SK-N-SH (cell line): Measurements from ENCODE around the gene RNF223. TPM values are rescaled to one million over a fixed set of nuclear protein-coding genes. Genes with fewer than 3 reads are reported as not detected.
A peak's percentile ranks its signal among the peaks of the same experiment; 100 is the strongest.
"Not testable (repeated sequence)": the region's sequence is repeated elsewhere in the genome, so short reads cannot be mapped to it uniquely, and the experiment has no call there.

Experiments used
- CTCF ChIA-PET: fragments of 300-600, 350-600 bp; formaldehyde crosslinking; extraction: SDS; loops from one replicate; lab custom pipeline; 2021; lab: Yijun Ruan, JAX
- POLR2A ChIA-PET: fragments of 350-600 bp; sonication (Branson Sonifier 250); formaldehyde crosslinking; extraction: SDS; loops from one replicate; lab custom pipeline; 2020; ENCODE audit warnings: antibody characterized with exemption, inconsistent platforms; lab: Yijun Ruan, JAX
- DNase-seq: peaks from one replicate; pipeline ENCODE4 v3.0.0; 2012
- H2AFZ ChIP-seq: fragments of 200-600 bp; sonication (generic); 2 replicates; pipeline ENCODE4 v1.8.1; 2016; ENCODE audit warnings: antibody characterized with exemption, mild to moderate bottlenecking, low read depth
- H3F3A ChIP-seq: fragments of 200-600 bp; sonication (generic); replicated peaks from 2 replicates; pipeline ENCODE3; 2016; ENCODE audit warnings: antibody characterized with exemption, mild to moderate bottlenecking; ENCODE audit not compliant: insufficient read depth
- H3K27ac ChIP-seq, 2 experiments: fragments of 200-500 bp in 1 of 2; fragments of 200-600 bp in 1 of 2; sonication (Bioruptor generic) in 1 of 2; sonication (generic), shearing (Covaris generic) in 1 of 2; 2 replicates each; pipeline versions ENCODE4 v1.5.1 to v1.6.1; 2014 to 2016; ENCODE audit warnings: low read depth in 2 of 2, inconsistent platforms in 1 of 2, low read length in 1 of 2, mild to moderate bottlenecking in 1 of 2, mixed read lengths in 1 of 2
- H3K27me3 ChIP-seq: fragments of 200-600 bp; sonication (generic), shearing (Covaris generic); 2 replicates; pipeline ENCODE4 v1.6.1; 2016; ENCODE audit warnings: mixed run types; ENCODE audit not compliant: insufficient read depth
- H3K36me3 ChIP-seq, 2 experiments: fragments of 200-500 bp in 1 of 2; fragments of 200-600 bp in 1 of 2; sonication (Bioruptor generic) in 1 of 2; sonication (generic) in 1 of 2; replicated peaks in 1 of 2; 2 replicates each; pipeline versions ENCODE3 to v1.5.1; 2014 to 2016; ENCODE audit warnings: low read length in 1 of 2, mild to moderate bottlenecking in 1 of 2; ENCODE audit not compliant: insufficient read depth in 2 of 2, control insufficient read depth in 1 of 2
- H3K4me1 ChIP-seq, 2 experiments: fragments of 200-500 bp in 1 of 2; fragments of 200-600 bp in 1 of 2; sonication (Bioruptor generic) in 1 of 2; sonication (generic), shearing (Covaris generic) in 1 of 2; 2 replicates each; pipeline versions ENCODE4 v1.5.1 to v1.6.1; 2014 to 2016; ENCODE audit warnings: low read depth in 1 of 2, low read length in 1 of 2, mixed run types in 1 of 2; ENCODE audit not compliant: insufficient read depth in 2 of 2, control insufficient read depth in 1 of 2
- H3K4me2 ChIP-seq: fragments of 200-600 bp; sonication (generic), shearing (Covaris generic); 2 replicates; pipeline ENCODE4 v1.6.1; 2017; ENCODE audit warnings: mixed run types
- H3K4me3 ChIP-seq, 2 experiments: fragments of 200-500 bp in 1 of 2; fragments of 200-600 bp in 1 of 2; sonication (Bioruptor generic) in 1 of 2; sonication (generic), shearing (Covaris generic) in 1 of 2; 2 replicates each; pipeline versions ENCODE4 v1.5.1 to v1.8.1; 2014 to 2016; ENCODE audit warnings: low read depth in 2 of 2, inconsistent platforms in 1 of 2, low read length in 1 of 2, mild to moderate bottlenecking in 1 of 2, mixed read lengths in 1 of 2, moderate library complexity in 1 of 2
- H3K79me2 ChIP-seq: fragments of 200-600 bp; sonication (generic); 2 replicates; pipeline ENCODE4 v1.8.1; 2017; ENCODE audit warnings: mild to moderate bottlenecking; ENCODE audit not compliant: insufficient read depth
- H3K9ac ChIP-seq: fragments of 200-600 bp; sonication (generic); 2 replicates; pipeline ENCODE4 v1.6.1; 2017; ENCODE audit warnings: mixed run types
- H3K9me2 ChIP-seq: fragments of 200-600 bp; sonication (generic); 2 replicates; pipeline ENCODE4 v1.6.1; 2017; ENCODE audit warnings: mixed run types
- H3K9me3 ChIP-seq: fragments of 200-600 bp; sonication (generic); 2 replicates; pipeline ENCODE4 v1.6.1; 2017; ENCODE audit warnings: mixed run types, mild to moderate bottlenecking, moderate library complexity
- H4K20me1 ChIP-seq: fragments of 200-600 bp; sonication (generic); 2 replicates; pipeline ENCODE4 v1.6.1; 2017; ENCODE audit warnings: mild to moderate bottlenecking, mixed run types; ENCODE audit not compliant: insufficient read depth
- ELF1 ChIP-seq: IDR thresholded peaks from 2 replicates; pipeline ENCODE4 v1.4.0; 2012
- EP300 ChIP-seq, 2 experiments: IDR thresholded peaks; 2 replicates each; pipeline versions ENCODE4 v1.4.0 to v1.6.1; 2012; ENCODE audit warnings: borderline replicate concordance in 1 of 2, low read depth in 1 of 2, low read length in 1 of 2
- EZH2phosphoT487 ChIP-seq: fragments of 200-600 bp; sonication (generic); IDR thresholded peaks from 2 replicates; pipeline ENCODE4 v1.6.1; 2017; ENCODE audit warnings: low read depth, mixed run types, mild to moderate bottlenecking, antibody characterized with exemption, moderate library complexity, borderline replicate concordance
- FOSL2 ChIP-seq: IDR thresholded peaks from 2 replicates; pipeline ENCODE4 v1.4.0; 2012; ENCODE audit warnings: low read depth, mild to moderate bottlenecking, moderate library complexity, borderline replicate concordance
- GABPA ChIP-seq: IDR thresholded peaks from 2 replicates; pipeline ENCODE4 v1.4.0; 2012; ENCODE audit warnings: low read depth, mild to moderate bottlenecking
- MXI1 ChIP-seq: IDR thresholded peaks from 2 replicates; pipeline ENCODE4 v1.6.1; 2012; ENCODE audit warnings: mild to moderate bottlenecking, low read depth, low read length, improper control_type of control experiment
- NFIC ChIP-seq: IDR thresholded peaks from 2 replicates; pipeline ENCODE4 v1.4.0; 2012; ENCODE audit warnings: borderline replicate concordance
- PBX3 ChIP-seq: IDR thresholded peaks from 2 replicates; pipeline ENCODE4; 2012
- RAD21 ChIP-seq: IDR thresholded peaks from 2 replicates; pipeline ENCODE4 v1.6.1; 2012; ENCODE audit warnings: mild to moderate bottlenecking, low read length
- RCOR1 ChIP-seq: fragments of 150-350 bp; IDR thresholded peaks from 2 replicates; pipeline ENCODE4 v1.6.1; 2017; ENCODE audit warnings: antibody characterized with exemption, low read length
- RXRA ChIP-seq: IDR thresholded peaks from 2 replicates; pipeline ENCODE4 v1.4.0; 2012; ENCODE audit warnings: low read depth, mild to moderate bottlenecking, borderline replicate concordance
- SIN3A ChIP-seq: IDR thresholded peaks from 2 replicates; pipeline ENCODE4 v1.6.1; 2012; ENCODE audit warnings: low read depth, mild to moderate bottlenecking, low read length, moderate library complexity, borderline replicate concordance
- SMC3 ChIP-seq: IDR thresholded peaks from 2 replicates; pipeline ENCODE4 v1.6.1; 2012; ENCODE audit warnings: low read depth, low read length, improper control_type of control experiment
- TCF12 ChIP-seq: IDR thresholded peaks from 2 replicates; pipeline ENCODE4 v1.4.0; 2012
- TEAD4 ChIP-seq: IDR thresholded peaks from 2 replicates; pipeline ENCODE4 v1.4.0; 2012; ENCODE audit warnings: mild to moderate bottlenecking, borderline replicate concordance; ENCODE audit not compliant: insufficient read depth
- YY1 ChIP-seq: IDR thresholded peaks from 2 replicates; pipeline ENCODE4 v1.4.0; 2012; ENCODE audit warnings: low read depth, mild to moderate bottlenecking
- ZBTB33 ChIP-seq: IDR thresholded peaks from 2 replicates; pipeline ENCODE4 v1.4.0; 2012; ENCODE audit warnings: low read depth, borderline replicate concordance
- WGBS: methylation state at CpG from one replicate; pipeline ENCODE4 v1.1.6; 2017; ENCODE audit warnings: low lambda C conversion rate; 5-methylcytosine and 5-hydroxymethylcytosine counted together
- polyA plus RNA-seq, 3 experiments: library from polyadenylated mRNA; depleted of rRNA; stranded (reverse); fragments of >200 nt; gene quantifications; 2 replicates each; pipeline ENCODE4 v1.2.3, GENCODE V29; 2012
- TF ChIP-seq, protein P1 (sequence below): IDR thresholded peaks from 2 replicates; pipeline ENCODE4 v1.4.0; 2012; ENCODE audit warnings: low read depth
- TF ChIP-seq, protein P2 (sequence below): IDR thresholded peaks from 2 replicates; pipeline ENCODE4 v1.4.0; 2012; ENCODE audit warnings: low read depth, borderline replicate concordance

RNF223 gene
- polyA plus RNA-seq, 1 of the 3 experiments (the other 2 are of a cell fraction): not detected

DNA sequence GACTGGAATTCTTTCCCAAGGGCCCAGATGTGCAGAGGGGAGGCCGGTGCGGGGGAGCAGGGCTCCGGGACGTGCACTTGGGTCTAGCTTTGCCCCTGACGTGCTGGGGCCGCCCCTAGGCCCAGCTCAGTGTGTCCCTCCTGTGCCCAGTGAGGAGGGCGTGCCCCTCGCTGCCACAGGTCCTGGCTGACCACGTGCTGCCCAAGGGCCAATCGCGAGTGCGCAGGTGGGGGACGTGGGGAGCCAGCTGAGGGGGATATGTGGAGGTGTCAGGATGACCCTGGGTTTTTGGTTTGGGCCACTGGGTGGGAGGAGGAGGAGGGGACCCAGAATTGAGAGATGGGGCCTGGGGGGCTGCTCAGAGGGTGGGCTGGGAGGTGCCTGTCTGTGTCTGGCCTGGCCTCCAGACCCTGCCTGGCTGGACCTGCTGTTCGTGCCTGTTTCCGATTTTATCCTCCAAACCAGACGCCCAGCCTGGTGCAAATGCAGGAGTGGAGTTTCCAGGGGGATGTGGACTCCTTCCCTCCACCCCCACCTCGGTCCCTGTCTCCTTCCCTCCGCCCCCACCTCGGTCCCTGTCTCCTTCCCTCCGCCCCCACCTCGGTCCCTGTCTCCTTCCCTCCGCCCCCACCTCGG lies 6.1 kb upstream of the RNF223 start (continued):
- TF ChIP-seq ZBTB33 (no peak), RCOR1 (peak; percentile 48; the same call in 1 of the 2 replicates), ELF1 (no peak), SIN3A (no peak), MXI1 (peak; percentile 23; the same call in 1 of the 2 replicates), RAD21 (no peak)

GRCh38 chr1:1079408-1080121 lies 5.5 kb upstream of the RNF223 start:
- Histone ChIP-seq H3K9me3 (no peaks in the 10 kb centered on the region), H3K9ac (no peak overlapping the region), H3K9me2 (no peaks in the 10 kb centered on the region), H3K36me3 (no peaks in the 10 kb centered on the region), H3K27me3 (peaks cover 11% of the 10 kb centered on the region), H3K27ac (peak overlapping the region in 1 of 2 experiments; percentile 52; a peak in 2 of 4 replicates), H3K4me3 (peak overlapping the region; percentile 16 to 25; a peak in 1 of 4 replicates), H3K4me1 (peaks cover 4 to 18% of the 10 kb centered on the region in 2 experiments; a peak in 2 of 4 replicates), H2AFZ (no peak overlapping the region), H3K4me2 (peak overlapping the region; percentile 68), H3K79me2 (no peaks in the 10 kb centered on the region), H4K20me1 (no peaks in the 10 kb centered on the region), H3F3A (no peaks in the 10 kb centered on the region)
- POLR2A ChIA-PET: interaction anchor here (0.8 to 1.5 kb wide), 2 partner anchors 9 to 13 kb away, joined by 3 read pairs; no protein-coding TSS in a partner anchor
- CTCF ChIA-PET: interaction anchor here (1.0 to 1.5 kb wide), 6 partner anchors 16 to 96 kb away, joined by 3 to 5 read pairs (median 4); no protein-coding TSS in a partner anchor
- WGBS: under 1% methylated on average over 18 of the region's 38 CpGs
- TF ChIP-seq, protein P1, sequence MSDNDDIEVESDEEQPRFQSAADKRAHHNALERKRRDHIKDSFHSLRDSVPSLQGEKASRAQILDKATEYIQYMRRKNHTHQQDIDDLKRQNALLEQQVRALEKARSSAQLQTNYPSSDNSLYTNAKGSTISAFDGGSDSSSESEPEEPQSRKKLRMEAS: peak; percentile 40
- TF ChIP-seq YY1: no peak
- TF ChIP-seq, protein P2, sequence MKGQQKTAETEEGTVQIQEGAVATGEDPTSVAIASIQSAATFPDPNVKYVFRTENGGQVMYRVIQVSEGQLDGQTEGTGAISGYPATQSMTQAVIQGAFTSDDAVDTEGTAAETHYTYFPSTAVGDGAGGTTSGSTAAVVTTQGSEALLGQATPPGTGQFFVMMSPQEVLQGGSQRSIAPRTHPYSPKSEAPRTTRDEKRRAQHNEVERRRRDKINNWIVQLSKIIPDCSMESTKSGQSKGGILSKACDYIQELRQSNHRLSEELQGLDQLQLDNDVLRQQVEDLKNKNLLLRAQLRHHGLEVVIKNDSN: peak; percentile 42; the same call in 1 of the 2 replicates
- TF ChIP-seq EP300 (IDR thresholded peaks at IDR 0.05; ENCODE audit: borderline replicate concordance in 1 of 2, low read depth in 1 of 2, low read length in 1 of 2): peak in 1 of 2 experiments; percentile 19; a peak in 1 of 4 replicates
- peak; percentile 31 for TF ChIP-seq PBX3
- TF ChIP-seq MXI1: no peak
- no peak for TF ChIP-seq SMC3
- TF ChIP-seq TCF12: no peak; the same call in 1 of the 2 replicates
- TF ChIP-seq NFIC: peak; percentile 69
- no peak for TF ChIP-seq RAD21
- TF ChIP-seq GABPA: no peak
- TF ChIP-seq EZH2phosphoT487: no peak
- TF ChIP-seq FOSL2: no peak
- TF ChIP-seq TEAD4: peak; percentile 53; the same call in 1 of the 2 replicates
- peak; percentile 44; the same call in 1 of the 2 replicates for TF ChIP-seq RXRA
- DNase-seq: peak; percentile 83

DNA sequence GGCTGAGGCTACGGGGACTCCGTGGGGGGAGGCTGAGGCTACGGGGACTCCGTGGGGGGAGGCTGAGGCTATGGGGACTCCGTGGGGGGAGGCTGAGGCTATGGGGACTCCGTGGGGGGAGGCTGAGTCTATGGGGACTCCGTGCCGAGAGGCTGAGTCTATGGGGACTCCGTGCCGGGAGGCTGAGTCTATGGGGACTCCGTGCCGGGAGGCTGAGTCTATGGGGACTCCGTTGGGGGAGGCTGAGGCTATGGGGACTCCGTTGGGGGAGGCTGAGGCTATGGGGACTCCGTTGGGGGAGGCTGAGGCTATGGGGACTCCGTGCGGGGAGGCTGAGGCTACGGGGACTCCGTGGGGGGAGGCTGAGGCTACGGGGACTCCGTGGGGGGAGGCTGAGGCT lies 3.3 kb upstream of the RNF223 start:
- H3K79me2 ChIP-seq, H3F3A ChIP-seq, H3K36me3 ChIP-seq, DNase-seq, H3K9me3 ChIP-seq, H3K27ac ChIP-seq, CTCF ChIA-PET, H3K4me2 ChIP-seq, H3K9ac ChIP-seq, H2AFZ ChIP-seq, H3K4me3 ChIP-seq, H3K9me2 ChIP-seq, POLR2A ChIA-PET, H4K20me1 ChIP-seq: not testable (repeated sequence)
- Histone ChIP-seq H3K27me3 (peaks cover 17% of the 10 kb centered on the region), H3K4me1 (peaks cover 4 to 18% of the 10 kb centered on the region in 2 experiments; a peak in 2 of 4 replicates)
- no CpG with 5 or more reads among the region's 21 CpGs for WGBS
